Vagina (tissue), 2 donors: ENCODE measurements around the gene LYPD6.

Experiments
- POLR2AphosphoS5 ChIP-seq, 2 donors: sonication (generic); formaldehyde crosslinking; IDR thresholded peaks; one replicate each; pipeline ENCODE4 v1.9.0; 2017; ENCODE audit warnings: antibody characterized with exemption in 2 of 2, mild to moderate bottlenecking in 2 of 2, low read depth in 1 of 2; ENCODE audit not compliant: insufficient read depth in 1 of 2
- TF ChIP-seq, protein P1 (sequence below), 3 experiments: fragments of 450-650 bp in 2 of 3; fragments of 200-600 bp in 1 of 3; sonication (generic) in 1 of 3; IDR thresholded peaks; one replicate each; pipeline ENCODE4 v1.5.1; 2017 to 2019; ENCODE audit warnings: antibody characterized with exemption in 3 of 3, mild to moderate bottlenecking in 2 of 3, moderate library complexity in 2 of 3

DNA sequence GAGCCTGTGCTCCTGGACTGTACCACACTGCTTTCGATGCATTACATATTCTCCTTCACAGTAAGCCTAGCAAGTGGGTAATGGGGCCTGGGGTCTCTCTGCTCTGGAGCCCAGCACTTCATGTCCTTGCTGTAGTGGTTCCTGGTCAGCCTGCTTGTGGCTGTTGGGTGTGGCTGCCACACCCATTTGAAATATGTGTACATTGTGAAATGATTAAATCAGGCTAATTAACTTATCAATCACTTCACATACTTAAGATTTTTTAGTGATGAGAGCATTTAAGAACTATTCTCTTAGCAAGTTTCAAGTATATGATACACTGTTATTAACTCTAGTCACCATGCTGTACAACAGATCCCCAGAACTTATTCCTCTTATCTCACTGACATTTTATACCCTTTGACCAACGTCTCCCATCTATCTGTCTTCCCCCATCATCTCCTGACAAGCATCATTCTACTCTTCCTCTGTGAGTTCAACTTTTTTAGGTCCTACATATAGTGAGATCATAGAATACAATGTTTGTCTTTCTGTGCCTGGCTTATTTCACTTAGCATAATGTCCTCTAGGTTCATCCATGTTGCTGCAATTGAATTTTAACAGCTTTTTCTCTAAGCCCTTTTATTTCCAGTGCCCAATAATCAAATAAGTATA lies 92.1 kb downstream of the LYPD6 start:
- no peak for TF ChIP-seq POLR2AphosphoS5 (IDR thresholded peaks at IDR 0.05; ENCODE audit: insufficient read depth in 1 of 2, low read depth in 1 of 2)
- TF ChIP-seq, protein P1, sequence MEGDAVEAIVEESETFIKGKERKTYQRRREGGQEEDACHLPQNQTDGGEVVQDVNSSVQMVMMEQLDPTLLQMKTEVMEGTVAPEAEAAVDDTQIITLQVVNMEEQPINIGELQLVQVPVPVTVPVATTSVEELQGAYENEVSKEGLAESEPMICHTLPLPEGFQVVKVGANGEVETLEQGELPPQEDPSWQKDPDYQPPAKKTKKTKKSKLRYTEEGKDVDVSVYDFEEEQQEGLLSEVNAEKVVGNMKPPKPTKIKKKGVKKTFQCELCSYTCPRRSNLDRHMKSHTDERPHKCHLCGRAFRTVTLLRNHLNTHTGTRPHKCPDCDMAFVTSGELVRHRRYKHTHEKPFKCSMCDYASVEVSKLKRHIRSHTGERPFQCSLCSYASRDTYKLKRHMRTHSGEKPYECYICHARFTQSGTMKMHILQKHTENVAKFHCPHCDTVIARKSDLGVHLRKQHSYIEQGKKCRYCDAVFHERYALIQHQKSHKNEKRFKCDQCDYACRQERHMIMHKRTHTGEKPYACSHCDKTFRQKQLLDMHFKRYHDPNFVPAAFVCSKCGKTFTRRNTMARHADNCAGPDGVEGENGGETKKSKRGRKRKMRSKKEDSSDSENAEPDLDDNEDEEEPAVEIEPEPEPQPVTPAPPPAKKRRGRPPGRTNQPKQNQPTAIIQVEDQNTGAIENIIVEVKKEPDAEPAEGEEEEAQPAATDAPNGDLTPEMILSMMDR (IDR thresholded peaks at IDR 0.05), result no peak
